Bronchial smooth muscle cell (primary cell): ENCODE measurements around the gene GOLGA8K. TPM values are rescaled to one million over a fixed set of nuclear protein-coding genes. Genes with fewer than 3 reads are reported as not detected.

Experiments
- total RNA-seq: library from RNA; depleted of rRNA; stranded (reverse); fragments of >200 nt; gene quantifications from 2 replicates; pipeline ENCODE4 v1.2.1, GENCODE V29; 2014

The GOLGA8K gene
- total RNA-seq, result 0.16 and 0.17 TPM in 2 replicates

GRCh38 chr15:32403192-32403591 is at the start of gene GOLGA8K:
TSS of gene GOLGA8K (minus strand) at chr15:32403292. CDS start at chr15:32403194, 98 bp downstream.

Other genes with a start within 250 kb of the GOLGA8K start
- gene GOLGA8O, start 52.3 kb upstream of the GOLGA8K start, total RNA-seq, result 1.1 and 2.9 TPM in 2 replicates
- gene GOLGA8N, start 190.2 kb upstream of the GOLGA8K start, total RNA-seq, result 4.3 and 4.5 TPM in 2 replicates
- 3.3 and 5.4 TPM in 2 replicates for gene ARHGAP11A, start 212.2 kb upstream of the GOLGA8K start, total RNA-seq
- gene SCG5, start 238.4 kb upstream of the GOLGA8K start, total RNA-seq, result 12.5 and 24.3 TPM in 2 replicates